Gastroesophageal sphincter (tissue), 3 donors: ENCODE results near the gene ZNF385A.

Experiments
- CTCF ChIP-seq, 4 experiments: fragments of 200-600 bp in 2 of 4; fragments of 450-650 bp in 2 of 4; sonication (generic) in 1 of 4; IDR thresholded peaks; one replicate each; pipeline ENCODE4 v1.5.1; 2017 to 2019; ENCODE audit warnings: antibody characterized with exemption in 4 of 4, mild to moderate bottlenecking in 2 of 4, moderate library complexity in 2 of 4
- EP300 ChIP-seq: sonication (generic); formaldehyde crosslinking; IDR thresholded peaks from one replicate; pipeline ENCODE4 v1.6.1; 2017; ENCODE audit warnings: antibody characterized with exemption, mild to moderate bottlenecking
- POLR2A ChIP-seq, 2 donors: fragments of 450-650 bp; IDR thresholded peaks; one replicate each; pipeline ENCODE4 v1.6.1; 2017; ENCODE audit warnings: antibody characterized with exemption in 2 of 2, mild to moderate bottlenecking in 2 of 2, moderate library complexity in 1 of 2
- POLR2AphosphoS5 ChIP-seq: sonication (generic); formaldehyde crosslinking; IDR thresholded peaks from one replicate; pipeline ENCODE4 v1.6.1; 2017; ENCODE audit warnings: antibody characterized with exemption

DNA sequence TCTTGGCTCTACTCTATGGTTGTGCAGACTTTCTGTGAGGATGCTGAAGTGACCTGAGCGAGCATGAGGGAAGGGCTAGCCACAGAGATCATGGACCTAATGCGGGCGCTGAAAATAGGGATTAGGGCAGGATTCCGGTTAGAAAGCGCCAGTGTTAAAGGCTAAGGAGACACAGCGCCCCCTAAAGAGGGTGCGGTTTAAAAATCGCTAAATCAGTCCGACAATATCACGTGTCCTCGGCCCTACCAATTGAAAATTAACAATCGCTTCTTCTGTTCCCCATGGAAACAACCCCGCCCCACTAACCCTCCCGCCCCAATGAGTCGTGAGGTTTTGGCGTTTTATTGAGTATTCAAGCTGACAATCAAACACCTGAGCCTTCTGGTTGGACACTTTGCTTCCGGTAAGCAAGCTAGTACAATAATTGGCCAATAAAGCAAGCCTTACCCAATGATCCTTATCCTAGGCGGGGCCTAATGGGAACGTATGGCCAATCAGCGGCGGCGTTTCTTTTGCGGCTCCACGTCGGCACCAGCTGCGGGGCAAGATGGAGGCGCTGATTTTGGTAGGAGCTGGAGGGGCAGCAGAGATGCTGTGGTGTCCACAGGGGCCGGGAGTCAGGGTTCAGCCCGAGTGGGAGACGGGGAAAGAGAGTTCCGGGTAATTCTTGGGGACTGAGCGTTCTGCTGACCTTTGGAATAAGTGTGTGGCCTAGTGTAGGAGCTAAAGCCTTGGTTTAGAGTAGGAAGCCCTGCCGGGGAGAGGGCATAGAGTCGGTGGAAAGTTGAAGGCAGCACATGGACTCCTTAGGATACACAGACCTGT lies 59.7 kb downstream of the ZNF385A start, which contains the start of gene COPZ1:
- TF ChIP-seq CTCF (IDR thresholded peaks at IDR 0.05) (peak; percentile 51 to 76 (median 71)), POLR2A (IDR thresholded peaks at IDR 0.05) (peak; percentile 46 to 62), POLR2AphosphoS5 (peak; percentile 66), EP300 (no peak)
